SK-N-MC (cell line): ENCODE results near the gene CRACDL.

Source experiments
- DNase-seq: peaks from one replicate; pipeline ENCODE4 v3.0.0-alpha.2; 2011; ENCODE audit warnings: low read depth, low spot score
- H3K27ac ChIP-seq: fragments of 200-600 bp; sonication (generic); 2 replicates; pipeline ENCODE4 v1.5.1; 2016; ENCODE audit warnings: mixed run types
- H3K36me3 ChIP-seq: fragments of 200-600 bp; sonication (generic); 2 replicates; pipeline ENCODE4 v1.6.1; 2017; ENCODE audit warnings: antibody characterized with exemption, low read length, mixed read lengths; ENCODE audit not compliant: insufficient read depth
- H3K4me3 ChIP-seq: fragments of 200-600 bp; sonication (generic); 2 replicates; pipeline ENCODE4 v1.5.1; 2016
- H3K9ac ChIP-seq: fragments of 200-600 bp; sonication (generic); 2 replicates; pipeline ENCODE4 v1.8.0; 2017; ENCODE audit warnings: mixed run types, mixed read lengths; ENCODE audit not compliant: insufficient read length
- H3K9me3 ChIP-seq: fragments of 200-600 bp; sonication (generic); 2 replicates; pipeline ENCODE4 v1.6.1; 2017; ENCODE audit warnings: low read depth, mild to moderate bottlenecking, antibody characterized with exemption, low read length, moderate library complexity, mixed read lengths
- EZH2 ChIP-seq: fragments of 200-600 bp; sonication (generic); IDR thresholded peaks from one replicate; pipeline ENCODE4 v1.6.1; 2017; ENCODE audit warnings: antibody characterized with exemption
- FOXP2 ChIP-seq: optimal IDR thresholded peaks from 2 replicates; pipeline ENCODE3; 2011; ENCODE audit warnings: mild to moderate bottlenecking, moderate library complexity; ENCODE audit not compliant: insufficient read depth; ENCODE audit errors: extremely low read length, control extremely low read depth
- POLR2AphosphoS5 ChIP-seq: IDR thresholded peaks from 2 replicates; pipeline ENCODE4 v1.6.1; 2012; ENCODE audit warnings: mild to moderate bottlenecking, low read depth, low read length, borderline replicate concordance

The CRACDL gene

GRCh38 chr2:98847853-98848252 lies 88.2 kb downstream of the CRACDL start:
- H3K9me3 ChIP-seq = no peaks in the 10 kb centered on the region
- DNase-seq = no peak

GRCh38 chr2:98846041-98846440 lies 90.0 kb downstream of the CRACDL start:
- Histone ChIP-seq H3K27ac (no peak overlapping the region), H3K4me3 (no peak overlapping the region), H3K36me3 (no peaks in the 10 kb centered on the region), H3K9ac (no peak overlapping the region), H3K9me3 (no peaks in the 10 kb centered on the region)
- TF ChIP-seq EZH2 (no peak), FOXP2 (no peak), POLR2AphosphoS5 (no peak)
- DNase-seq = no peak

More at GRCh38 chr2:98847853-98848252, 88.2 kb downstream of the CRACDL start:
- Histone ChIP-seq H3K4me3 (no peak overlapping the region), H3K9ac (no peak overlapping the region), H3K27ac (no peak overlapping the region), H3K36me3 (no peaks in the 10 kb centered on the region)
- TF ChIP-seq EZH2 (no peak), FOXP2 (no peak)

- Histone ChIP-seq H3K27ac (no peak overlapping the region), H3K4me3 (no peak overlapping the region), H3K9me3 (no peaks in the 10 kb centered on the region), H3K36me3 (no peaks in the 10 kb centered on the region), H3K9ac (no peak overlapping the region)
- TF ChIP-seq POLR2AphosphoS5 = no peak
- TF ChIP-seq EZH2 = no peak
- TF ChIP-seq FOXP2 = no peak
- DNase-seq = no peak
Measured at GRCh38 chr2:98842136-98842535, 93.9 kb downstream of the CRACDL start.

GRCh38 chr2:98839292-98839691 lies 96.7 kb downstream of the CRACDL start:
- no peak for TF ChIP-seq FOXP2
- TF ChIP-seq POLR2AphosphoS5 = no peak
- TF ChIP-seq EZH2 = no peak
- Histone ChIP-seq H3K27ac (no peak overlapping the region), H3K9ac (no peak overlapping the region), H3K4me3 (no peak overlapping the region), H3K9me3 (no peaks in the 10 kb centered on the region), H3K36me3 (no peaks in the 10 kb centered on the region)
- DNase-seq = no peak

GRCh38 chr2:98835831-98836385 lies 100.1 kb downstream of the CRACDL start:
- Histone ChIP-seq H3K27ac (no peak overlapping the region), H3K9me3 (no peaks in the 10 kb centered on the region), H3K9ac (no peak overlapping the region), H3K36me3 (no peaks in the 10 kb centered on the region), H3K4me3 (no peak overlapping the region)
- DNase-seq = no peak
- TF ChIP-seq POLR2AphosphoS5 (no peak), FOXP2 (no peak), EZH2 (no peak)

- DNase-seq = no peak
- H3K9ac ChIP-seq = no peak overlapping the region
- no peak overlapping the region for H3K4me3 ChIP-seq
- H3K36me3 ChIP-seq = no peaks in the 10 kb centered on the region
- TF ChIP-seq POLR2AphosphoS5 (no peak), FOXP2 (no peak), EZH2 (no peak)
- H3K27ac ChIP-seq = no peak overlapping the region
- H3K9me3 ChIP-seq = no peaks in the 10 kb centered on the region
Measured at GRCh38 chr2:98833917-98834263, 102.1 kb downstream of the CRACDL start.

- no peak for DNase-seq
- Histone ChIP-seq H3K36me3 (no peaks in the 10 kb centered on the region), H3K27ac (no peak overlapping the region), H3K4me3 (no peak overlapping the region), H3K9me3 (no peaks in the 10 kb centered on the region), H3K9ac (no peak overlapping the region)
- no peak for TF ChIP-seq EZH2
- no peak for TF ChIP-seq POLR2AphosphoS5
- TF ChIP-seq FOXP2 = no peak
Measured at GRCh38 chr2:98833172-98833916, 102.7 kb downstream of the CRACDL start.

- H3K9me3 ChIP-seq = no peaks in the 10 kb centered on the region
- TF ChIP-seq EZH2 (no peak), POLR2AphosphoS5 (no peak), FOXP2 (no peak)
- DNase-seq = no peak
- no peak overlapping the region for H3K27ac ChIP-seq
- no peaks in the 10 kb centered on the region for H3K36me3 ChIP-seq
- H3K4me3 ChIP-seq = no peak overlapping the region
- H3K9ac ChIP-seq = no peak overlapping the region
Measured at GRCh38 chr2:98832172-98832571, 103.9 kb downstream of the CRACDL start.

GRCh38 chr2:98830571-98831145 lies 105.4 kb downstream of the CRACDL start:
- H3K36me3 ChIP-seq = no peaks in the 10 kb centered on the region
- H3K9ac ChIP-seq = no peak overlapping the region
- DNase-seq = no peak
- TF ChIP-seq EZH2 (no peak), POLR2AphosphoS5 (no peak), FOXP2 (no peak)
- H3K4me3 ChIP-seq = no peak overlapping the region
- H3K9me3 ChIP-seq = no peaks in the 10 kb centered on the region
- no peak overlapping the region for H3K27ac ChIP-seq
